Measurements from ENCODE around the gene ASB12.

- no peak for TF ChIP-seq POLR2A (IDR thresholded peaks at IDR 0.05; ENCODE audit: low read depth, low read length)
- no peak for TF ChIP-seq POLR2AphosphoS5 (IDR thresholded peaks at IDR 0.05; ENCODE audit: low read depth, low read length)
These were observed 34.9 kb upstream of the ASB12 start for GRCh38 chrX:64265265-64265664.

Measured in GM12892 (cell line).